SH-SY5Y (cell line): ENCODE results near the gene FBXL7.

Experiments used
- GATA2 ChIP-seq: IDR thresholded peaks from 2 replicates; pipeline ENCODE4 v1.6.1; 2011; ENCODE audit warnings: mild to moderate bottlenecking, low read depth, low read length
- GATA3 ChIP-seq: IDR thresholded peaks from 2 replicates; pipeline ENCODE4 v1.6.1; 2011; ENCODE audit warnings: low read depth, mild to moderate bottlenecking, low read length, moderate library complexity

DNA sequence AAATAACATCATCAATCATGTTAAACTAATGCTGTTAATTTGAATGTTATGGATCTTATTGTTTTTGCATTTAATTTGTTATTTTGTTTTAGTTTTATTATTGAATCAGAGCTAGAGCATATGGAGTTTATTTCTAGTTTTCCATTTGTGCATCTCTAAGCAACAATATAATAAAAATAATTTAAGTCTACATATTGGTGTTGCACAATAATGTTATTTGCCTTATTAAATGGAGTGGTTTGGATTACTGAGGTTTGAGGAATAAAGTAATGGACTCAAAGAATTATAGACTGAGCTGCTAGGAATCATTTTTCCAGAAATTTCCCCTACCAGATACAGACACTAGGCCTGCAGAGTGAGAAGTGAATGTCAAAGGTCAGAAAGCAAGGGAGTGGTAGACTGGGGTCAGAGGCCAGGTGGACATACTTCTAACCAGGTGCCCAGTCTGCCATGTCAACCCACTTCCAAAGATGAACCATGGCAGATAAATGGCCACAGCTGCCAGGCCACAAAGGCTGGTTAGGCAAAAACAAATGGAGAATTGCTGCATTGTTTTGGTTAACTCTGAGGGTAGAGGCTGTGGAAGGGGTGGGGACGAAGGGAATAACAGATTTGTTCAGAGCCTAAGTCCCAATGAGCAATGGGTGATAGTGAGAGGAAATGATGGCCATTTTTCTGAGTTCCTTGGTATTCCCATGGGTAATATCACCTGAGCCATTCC lies 113.1 kb downstream of the FBXL7 start:
- no peak for TF ChIP-seq GATA2
- no peak for TF ChIP-seq GATA3
